HT-29 (cell line): ENCODE measurements around the gene FOS. TPM values are rescaled to one million over a fixed set of nuclear protein-coding genes. Genes with fewer than 3 reads are reported as not detected.

Experiments
- DNase-seq: peaks from one replicate; pipeline ENCODE4 v3.0.0-alpha.2; 2015; ENCODE audit warnings: low spot score
- small RNA-seq: library from RNA; depleted of rRNA; stranded (forward); fragments of <200 nt; gene quantifications from one replicate; pipeline ENCODE3, GENCODE V24; 2014
- total RNA-seq: library from RNA; depleted of rRNA; stranded (reverse); fragments of >200 nt; shearing (Covaris generic); gene quantifications from 2 replicates; pipeline ENCODE4 v1.2.3, GENCODE V29; 2014; rRNA removed

Gene FOS
- total RNA-seq, 1 experiment from 2014 or later, result 667 TPM

DNA sequence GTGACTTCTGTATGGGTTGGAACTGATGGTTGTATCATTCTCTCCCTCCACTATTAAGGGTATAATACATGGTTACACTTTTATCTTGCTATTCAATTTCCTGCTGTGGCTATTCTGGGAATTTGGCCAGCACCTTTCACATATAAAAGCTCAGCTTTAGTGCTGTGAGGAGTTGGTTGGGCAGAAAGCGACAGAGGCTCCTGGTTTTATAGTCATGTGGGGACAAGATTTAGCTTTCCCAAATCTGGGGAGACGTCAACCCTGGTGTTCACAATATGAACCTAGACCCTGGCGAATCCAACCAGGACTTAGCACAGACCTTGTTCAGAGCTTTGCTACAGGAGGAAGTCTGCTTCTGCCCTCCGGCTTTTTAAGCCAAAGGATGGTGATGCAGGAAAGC lies 36.5 kb downstream of the FOS start:
- DNase-seq, result no peak

DNA sequence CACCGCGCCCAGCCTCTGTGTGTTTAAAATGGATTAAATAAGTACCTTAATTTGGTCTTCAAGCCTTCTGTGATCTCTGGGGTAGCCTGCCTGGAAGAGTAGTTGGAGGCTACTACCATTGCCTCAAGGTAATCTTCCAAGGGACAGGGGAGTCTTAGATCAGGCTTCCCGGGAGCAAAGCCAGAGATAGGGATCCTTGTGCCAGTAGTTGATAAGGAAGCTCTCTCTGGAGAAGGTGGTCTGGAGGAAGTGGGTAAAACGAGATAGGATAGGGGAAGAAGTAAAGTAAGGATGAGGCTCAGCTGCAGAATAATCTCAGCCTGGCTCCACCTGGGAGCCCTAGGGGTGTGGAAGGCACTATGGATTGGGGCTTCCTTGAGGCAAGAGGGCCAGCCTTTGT lies 38.5 kb downstream of the FOS start:
- DNase-seq, result no peak

DNA sequence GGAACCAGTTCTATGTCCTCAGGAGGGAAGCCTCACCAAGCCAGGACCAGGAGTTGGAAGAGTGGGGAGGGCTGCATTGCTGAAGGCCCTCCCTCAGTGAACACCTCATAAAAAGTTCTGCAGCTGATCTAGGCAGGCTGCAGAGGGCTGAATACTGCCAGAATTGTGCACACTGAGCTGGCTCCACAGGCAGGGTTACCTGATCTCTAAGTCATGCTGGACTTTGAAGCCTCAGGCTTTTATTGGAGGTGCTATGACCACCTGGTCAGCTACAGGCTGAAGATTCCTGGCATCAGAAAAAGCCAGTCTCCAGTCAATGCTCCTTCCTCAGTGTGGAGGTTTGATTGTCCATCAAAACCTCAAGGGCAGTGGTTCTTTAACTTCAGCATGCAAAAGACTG lies 39.7 kb downstream of the FOS start:
- no peak for DNase-seq

DNA sequence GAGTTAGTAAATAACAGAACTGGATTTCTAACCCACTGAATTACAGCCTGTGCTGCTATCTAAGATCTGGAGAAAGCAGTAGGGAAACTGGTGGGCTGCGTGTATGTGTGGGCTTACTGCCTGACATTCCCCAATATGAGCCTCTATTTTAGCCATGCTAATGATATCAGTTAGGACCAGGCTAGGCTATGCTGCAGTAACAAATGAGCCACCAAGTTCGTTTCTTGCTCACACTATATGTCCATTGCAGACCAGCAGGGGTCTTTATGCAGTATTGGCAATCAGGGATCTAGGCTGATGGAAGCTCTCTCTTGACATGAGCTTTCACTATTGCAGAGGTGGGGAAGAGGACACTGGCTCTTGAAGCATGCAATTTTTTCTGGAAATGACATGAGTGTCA lies 40.4 kb downstream of the FOS start:
- no peak for DNase-seq

DNA sequence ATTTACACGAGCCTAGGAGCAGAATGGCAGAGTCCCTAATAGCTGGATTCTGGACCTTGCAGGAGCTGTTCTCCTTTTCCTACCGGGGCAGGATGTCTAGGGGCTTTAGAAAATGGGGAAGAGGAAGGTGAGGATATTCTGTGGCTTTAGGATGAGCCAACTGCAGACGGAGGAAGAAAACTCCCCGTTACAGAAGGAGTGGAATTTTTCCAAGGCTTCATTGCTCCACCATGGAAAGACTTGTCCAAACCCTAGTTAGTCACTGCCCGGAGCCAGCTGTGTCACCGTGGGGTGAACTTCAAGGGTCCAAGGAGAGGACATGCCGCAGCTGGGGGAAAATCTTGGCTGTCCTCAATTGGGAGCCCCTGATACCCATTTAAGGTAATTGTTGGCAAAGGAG lies 41.6 kb downstream of the FOS start:
- DNase-seq, result no peak

DNA sequence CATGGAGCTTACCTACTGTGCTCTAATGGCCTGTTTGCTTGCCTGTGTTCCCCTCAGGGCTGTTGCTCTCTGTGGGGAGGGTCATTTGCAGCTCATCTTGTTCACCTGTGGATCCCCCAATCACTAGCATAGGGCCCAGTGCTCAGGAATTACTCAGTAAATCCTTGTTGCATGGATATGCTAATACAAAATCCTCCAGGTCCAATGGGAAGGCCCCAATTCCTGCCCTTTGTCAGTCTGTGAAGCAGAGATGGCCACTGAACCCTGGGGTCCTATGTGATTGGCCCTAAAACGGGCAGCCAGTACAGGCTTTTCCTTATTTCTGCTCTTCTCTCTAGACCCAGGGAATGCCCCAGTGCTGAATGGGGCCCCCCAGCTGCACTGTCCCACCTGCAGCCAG lies 44.1 kb downstream of the FOS start:
- no peak for DNase-seq

DNA sequence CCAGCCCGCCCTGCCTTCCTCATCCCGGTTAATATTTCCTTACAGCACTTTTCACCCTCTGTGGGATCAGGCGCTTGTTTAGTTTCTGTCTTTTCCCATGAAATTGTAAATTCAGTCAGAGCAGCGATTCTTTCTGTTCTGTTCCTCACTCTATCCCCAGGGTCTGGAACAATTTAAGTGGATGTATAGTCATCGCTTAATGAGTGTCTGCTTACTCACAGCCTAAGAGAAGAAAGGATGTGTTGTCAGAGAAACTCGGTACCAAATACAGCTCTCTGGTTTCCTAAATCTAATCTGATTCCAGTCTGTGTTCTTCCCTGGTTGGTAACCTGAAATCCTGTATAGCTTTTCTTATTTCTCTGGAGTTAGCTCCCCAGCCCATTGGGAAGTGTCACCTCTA lies 44.9 kb downstream of the FOS start:
- DNase-seq, result no peak

DNA sequence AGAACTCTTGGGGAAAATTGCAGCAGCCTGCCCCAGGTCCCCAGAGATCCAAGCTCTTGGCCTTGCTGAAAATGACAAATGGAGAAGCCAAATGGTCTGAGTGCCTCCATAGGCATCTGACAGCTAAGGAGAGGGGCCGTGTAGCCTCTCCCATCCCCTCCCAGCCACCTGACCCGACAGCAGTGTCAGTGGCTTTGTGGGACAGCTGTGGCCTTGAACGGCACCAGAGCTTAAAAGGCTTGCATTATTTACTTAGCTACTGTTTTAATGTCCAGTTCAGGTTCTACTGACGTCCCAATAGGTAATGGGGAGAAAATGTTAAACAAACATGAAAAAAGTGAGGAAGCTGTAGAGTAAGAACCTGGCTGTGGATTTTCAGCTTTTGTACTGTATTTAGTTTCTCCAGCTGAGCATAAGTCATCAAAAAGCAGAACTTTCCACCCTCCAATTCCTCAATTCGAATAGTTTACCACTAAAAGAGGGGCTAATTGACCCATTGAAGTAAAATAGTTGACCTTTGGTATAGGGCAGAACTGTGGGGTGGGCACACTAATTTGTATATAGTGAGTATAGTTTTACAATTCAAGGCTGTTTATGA lies 50.0 kb downstream of the FOS start:
- no peak for DNase-seq

DNA sequence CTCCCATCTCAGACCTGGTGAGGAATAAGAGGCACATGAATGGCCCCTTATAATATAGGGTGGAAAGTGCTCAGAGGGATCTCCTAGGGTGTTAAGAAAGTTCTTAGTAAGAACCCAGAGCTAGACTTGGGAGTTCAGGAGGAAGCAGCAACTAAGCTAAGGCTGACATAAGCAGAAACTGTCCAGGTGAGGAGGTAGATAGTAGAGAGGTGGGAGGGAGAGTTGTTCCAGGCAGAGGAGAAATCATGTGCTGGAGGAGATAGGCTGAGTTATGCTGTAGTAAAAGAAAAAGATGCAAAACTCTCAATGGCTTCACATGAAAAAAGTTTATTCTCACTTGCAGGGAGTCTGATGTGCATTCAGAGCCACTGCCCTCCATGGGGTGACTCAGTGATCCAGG lies 50.7 kb downstream of the FOS start:
- no peak for DNase-seq

DNA sequence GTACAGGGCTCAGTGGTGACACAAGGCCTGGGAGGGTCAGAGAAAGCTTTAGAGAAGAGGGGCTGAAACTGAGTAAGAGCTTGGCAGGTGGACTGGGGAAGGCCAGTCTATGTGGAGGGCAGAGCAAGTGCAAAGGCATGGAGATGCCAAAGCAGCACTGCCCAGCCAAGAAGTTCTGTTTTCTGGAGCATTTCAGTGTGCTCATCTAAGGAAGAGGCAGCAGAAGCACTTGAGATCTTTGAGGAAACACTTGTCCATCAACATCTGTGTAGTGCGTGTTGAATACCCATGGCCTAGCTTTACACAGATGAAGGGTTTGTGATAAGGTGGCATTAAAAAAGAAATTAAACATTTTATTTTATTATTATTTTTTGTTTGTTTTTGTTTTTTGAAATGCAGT lies 52.8 kb downstream of the FOS start:
- no peak for DNase-seq

Small RNAs within 50 kb of the gene (small RNA-seq; reads per million reads assigned to genes)
- not detected for gene RF00004

Other genes starting within 250 kb of the FOS start
- gene MLH3, start 227.4 kb upstream of the FOS start, total RNA-seq, result 3.5 and 6.7 TPM in 2 replicates
- gene ACYP1, start 214.8 kb upstream of the FOS start, total RNA-seq, result 26.1 and 26.8 TPM in 2 replicates
- gene ZC2HC1C, start 209.2 kb upstream of the FOS start, total RNA-seq, result 1.6 and 4.1 TPM in 2 replicates
- 24.7 and 45.7 TPM in 2 replicates for gene NEK9, start 151.8 kb upstream of the FOS start, total RNA-seq
- 136 and 148 TPM in 2 replicates for gene TMED10, start 102.2 kb upstream of the FOS start, total RNA-seq
- 15.5 and 16.0 TPM in 2 replicates for gene JDP2, start 149.2 kb downstream of the FOS start, total RNA-seq
- 1.0 and 1.3 TPM in 2 replicates for gene BATF, start 243.6 kb downstream of the FOS start, total RNA-seq